Measurements from ENCODE around the gene LRRC30.
"Not testable (repeated sequence)": the region's sequence is repeated elsewhere in the genome, so short reads cannot be mapped to it uniquely, and the experiment has no call there.

Gene LRRC30

DNA sequence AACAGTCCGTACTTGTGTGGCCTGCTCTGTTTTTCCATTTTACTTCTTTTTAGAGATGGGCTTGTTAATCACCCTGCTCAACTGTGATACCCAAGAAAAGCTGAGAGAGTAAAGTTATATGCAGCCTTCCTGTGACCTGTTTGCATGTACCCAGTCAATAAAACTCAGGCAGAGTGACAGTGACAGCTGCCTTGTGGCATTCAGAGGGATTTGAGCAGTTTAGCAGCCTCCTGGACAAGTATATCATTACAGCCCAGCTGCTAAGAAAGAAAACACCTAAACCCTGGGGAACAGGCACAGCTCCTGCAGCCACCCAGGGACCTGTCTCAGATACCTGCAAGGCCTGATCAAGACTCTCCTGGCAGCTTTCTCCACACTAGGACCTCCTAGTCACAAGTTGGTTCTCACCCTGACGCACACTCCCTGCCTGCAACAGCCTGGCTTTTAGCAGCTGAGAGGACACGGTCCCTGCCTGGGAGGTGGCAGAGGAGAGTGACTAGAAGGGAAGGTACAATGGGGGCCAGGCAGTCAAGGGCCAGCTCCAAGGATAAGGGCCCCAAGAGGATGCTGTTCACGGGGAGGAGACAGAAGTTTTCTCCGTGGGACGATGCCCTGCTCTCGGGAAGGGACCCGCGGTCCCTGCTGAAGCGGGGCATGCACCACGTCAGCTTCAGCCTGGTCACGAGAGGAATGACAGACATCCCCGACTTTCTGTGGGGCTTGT is at the start of gene LRRC30:
Gene LRRC30 (plus strand): TSS at position 464 of the 724 bp plus-strand sequence. CDS start 50 bp downstream, at position 514.
- Histone ChIP-seq H3K4me2 (no peak within 1 kb of the TSS), H4K20me1 (no peaks in the 10 kb centered on the region), H3K9me3 (no peaks in the 10 kb centered on the region), H3K36me3 (no peaks in the 10 kb centered on the region), H3K27ac (no peak within 1 kb of the TSS), H3K27me3 (no peaks in the 10 kb centered on the region), H3K4me3 (no peak within 1 kb of the TSS), H3K9ac (no peak within 1 kb of the TSS), H3K4me1 (no peaks in the 10 kb centered on the region)
- no peak for TF ChIP-seq Cebpa-rat (IDR thresholded peaks at IDR 0.05)

DNA sequence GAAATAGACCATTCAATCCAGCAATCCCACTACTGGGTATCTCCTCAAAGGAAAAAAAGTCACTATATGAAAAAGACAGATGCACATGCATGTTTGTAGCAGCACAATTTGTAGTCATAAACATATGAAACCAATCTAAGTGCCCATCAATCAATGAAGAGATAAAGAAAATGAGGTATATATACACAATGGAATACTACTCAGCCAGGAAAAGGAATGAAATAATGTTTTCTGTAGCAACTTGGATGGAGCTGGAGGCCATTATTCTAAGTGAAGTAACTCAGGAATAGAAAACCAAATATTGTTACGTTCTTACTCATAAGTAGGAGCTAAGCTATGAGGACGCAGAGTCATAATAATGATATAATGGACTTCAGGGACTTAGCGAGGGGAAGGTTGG is 45.2 kb upstream of the LRRC30 start:
- no peaks in the 10 kb centered on the region for H3K4me1 ChIP-seq
- H3K4me3 ChIP-seq: no peak overlapping the region
- no peak for TF ChIP-seq Cebpa-rat (IDR thresholded peaks at IDR 0.05)
- no peak overlapping the region for H3K9ac ChIP-seq
- H4K20me1 ChIP-seq: no peaks in the 10 kb centered on the region
- H3K4me2 ChIP-seq: no peak overlapping the region
- no peak overlapping the region for H3K27ac ChIP-seq
- H3K9me3 ChIP-seq: peaks cover 9% of the 10 kb centered on the region; the same call in 1 of the 2 replicates
- no peaks in the 10 kb centered on the region for H3K27me3 ChIP-seq
- H3K36me3 ChIP-seq: no peaks in the 10 kb centered on the region

DNA sequence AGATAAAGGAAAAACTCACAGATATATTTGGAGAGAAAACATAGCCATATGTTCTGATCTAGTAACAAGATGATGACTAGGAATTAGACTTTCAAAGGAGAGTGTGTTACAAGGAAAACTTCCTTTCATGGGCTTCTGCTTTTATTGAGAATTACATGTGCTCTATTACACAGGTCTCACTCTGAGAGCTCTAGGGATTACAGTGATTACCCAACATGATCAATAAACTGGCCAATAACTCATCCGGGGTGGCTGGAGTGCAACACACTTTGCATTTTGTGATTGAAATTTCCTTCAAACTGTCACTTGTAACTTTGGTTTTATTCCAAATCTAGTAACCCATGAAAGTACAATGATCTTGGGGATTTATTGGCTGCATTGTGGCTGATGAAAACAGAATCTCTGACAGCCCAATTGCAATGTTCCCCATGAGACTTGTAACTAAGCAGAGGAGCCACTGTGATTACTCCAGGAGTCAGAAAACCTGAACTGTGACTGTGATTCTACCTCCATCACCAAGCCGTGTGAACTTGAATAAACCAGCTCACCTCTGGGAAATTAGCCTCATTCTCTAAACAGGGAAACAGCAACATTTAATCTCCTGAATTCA is 40.2 kb upstream of the LRRC30 start:
- H3K27ac ChIP-seq: no peak overlapping the region
- no peak for TF ChIP-seq Cebpa-rat (IDR thresholded peaks at IDR 0.05)
- H3K4me1 ChIP-seq: 0 out of 2 replicates have a peak, but pooled peaks cover 9% of the 10 kb centered on the region

DNA sequence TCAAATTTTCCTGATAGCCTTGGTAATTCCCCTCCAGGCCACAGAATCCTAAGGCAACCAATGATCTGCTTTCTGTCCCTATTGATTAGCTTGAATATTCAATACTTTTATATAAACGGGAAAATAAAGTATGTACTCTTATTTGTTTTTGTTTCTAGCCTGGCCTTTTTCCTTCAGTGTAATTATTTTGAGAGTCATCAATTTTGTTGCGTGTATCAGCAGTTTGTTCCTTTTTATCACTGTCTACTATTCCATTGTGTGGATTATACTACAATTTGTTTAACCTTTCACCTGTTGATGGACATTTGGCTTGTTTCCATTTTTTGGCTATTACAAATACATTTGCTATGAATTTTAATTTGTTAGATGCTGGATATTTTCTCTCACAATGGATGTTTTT is 39.2 kb upstream of the LRRC30 start:
- TF ChIP-seq Cebpa-rat (IDR thresholded peaks at IDR 0.05): no peak
- no peaks in the 10 kb centered on the region for H3K9me3 ChIP-seq
- H3K27ac ChIP-seq: no peak overlapping the region
- no peaks in the 10 kb centered on the region for H4K20me1 ChIP-seq
- no peaks in the 10 kb centered on the region for H3K36me3 ChIP-seq
- no peak overlapping the region for H3K4me3 ChIP-seq
- no peaks in the 10 kb centered on the region for H3K27me3 ChIP-seq
- H3K9ac ChIP-seq: no peak overlapping the region
- H3K4me2 ChIP-seq: no peak overlapping the region
- 0 out of 2 replicates have a peak, but pooled peaks cover 9% of the 10 kb centered on the region for H3K4me1 ChIP-seq

More for the DNA sequence above, 40.2 kb upstream of the LRRC30 start:
- H4K20me1 ChIP-seq: no peaks in the 10 kb centered on the region
- H3K4me2 ChIP-seq: no peak overlapping the region
- H3K27me3 ChIP-seq: no peaks in the 10 kb centered on the region
- H3K9me3 ChIP-seq: 0 out of 2 replicates have a peak, but pooled peaks cover 2% of the 10 kb centered on the region
- H3K9ac ChIP-seq: no peak overlapping the region
- no peaks in the 10 kb centered on the region for H3K36me3 ChIP-seq
- H3K4me3 ChIP-seq: no peak overlapping the region

DNA sequence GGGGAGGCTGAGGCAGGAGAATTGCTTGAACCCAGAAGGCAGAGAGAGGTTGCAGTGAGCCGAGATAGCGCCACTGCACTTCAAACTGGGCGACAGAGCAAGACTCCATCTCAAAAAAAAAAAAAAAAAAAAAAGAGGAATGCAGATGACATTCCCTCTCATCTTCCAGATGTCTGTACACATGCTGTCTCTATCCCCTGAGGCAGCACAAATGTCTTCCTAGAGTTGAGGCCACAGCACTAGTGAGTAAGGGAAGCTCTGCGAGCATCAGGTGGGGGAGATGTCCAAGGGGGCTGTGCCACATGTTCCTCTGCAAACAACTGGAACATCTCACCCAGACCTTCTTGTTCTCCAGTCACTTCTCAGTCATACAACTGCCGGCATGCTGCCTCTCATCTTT is 35.6 kb upstream of the LRRC30 start:
- Histone ChIP-seq H3K9me3 (no peaks in the 10 kb centered on the region), H3K4me2 (no peak overlapping the region), H4K20me1 (no peaks in the 10 kb centered on the region), H3K27me3 (no peaks in the 10 kb centered on the region), H3K4me3 (no peak overlapping the region), H3K36me3 (no peaks in the 10 kb centered on the region), H3K4me1 (0 out of 2 replicates have a peak, but pooled peaks cover 9% of the 10 kb centered on the region), H3K27ac (no peak overlapping the region), H3K9ac (no peak overlapping the region)
- no peak for TF ChIP-seq Cebpa-rat (IDR thresholded peaks at IDR 0.05)

DNA sequence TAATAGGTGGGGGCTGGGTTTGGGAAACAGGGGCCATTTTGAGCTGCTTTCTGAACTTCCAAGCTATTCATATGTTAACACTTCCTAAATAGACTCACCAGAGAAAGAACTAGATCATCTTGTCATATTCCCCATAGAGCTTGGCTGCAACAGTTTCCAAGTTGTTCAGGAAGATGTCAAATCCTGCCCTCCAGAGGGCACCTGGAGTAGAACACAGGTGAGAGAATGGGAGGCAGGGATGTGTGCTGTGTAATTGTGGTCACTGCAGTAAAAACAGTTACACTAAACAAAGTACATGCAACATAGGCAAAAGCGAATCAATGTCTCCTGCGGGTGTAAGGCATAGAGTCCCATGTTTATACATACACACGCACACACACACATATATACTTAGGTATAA is 34.5 kb upstream of the LRRC30 start:
- no peak for TF ChIP-seq Cebpa-rat (IDR thresholded peaks at IDR 0.05)
- no peak overlapping the region for H3K4me3 ChIP-seq
- H3K27me3 ChIP-seq: no peaks in the 10 kb centered on the region
- H3K9ac ChIP-seq: no peak overlapping the region
- H3K4me2 ChIP-seq: no peak overlapping the region
- no peaks in the 10 kb centered on the region for H3K36me3 ChIP-seq
- H3K9me3 ChIP-seq: no peaks in the 10 kb centered on the region
- H3K4me1 ChIP-seq: 0 out of 2 replicates have a peak, but pooled peaks cover 9% of the 10 kb centered on the region
- H4K20me1 ChIP-seq: no peaks in the 10 kb centered on the region
- no peak overlapping the region for H3K27ac ChIP-seq

DNA sequence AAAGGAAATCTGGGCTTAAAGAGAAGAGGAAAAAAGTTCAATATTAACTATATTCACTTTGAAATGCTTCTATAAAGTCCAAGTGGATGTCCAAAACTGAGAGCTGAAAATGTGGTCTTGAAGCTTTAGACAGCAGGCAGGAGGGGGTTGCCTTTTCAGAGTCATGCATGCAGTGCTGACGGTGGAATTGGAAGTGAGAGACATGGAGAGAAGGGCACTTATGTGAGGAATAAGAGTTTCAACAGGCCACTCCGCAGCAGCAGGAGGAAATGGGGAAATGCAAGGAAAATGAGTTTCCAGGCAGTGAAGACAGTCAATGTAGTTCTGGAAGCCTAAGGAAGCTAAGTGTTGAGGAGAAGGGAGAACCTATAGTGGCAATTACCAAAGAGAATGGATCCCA is 33.0 kb upstream of the LRRC30 start:
- TF ChIP-seq Cebpa-rat (IDR thresholded peaks at IDR 0.05): no peak
- Histone ChIP-seq H3K4me3 (no peak overlapping the region), H3K4me1 (0 out of 2 replicates have a peak, but pooled peaks cover 9% of the 10 kb centered on the region), H3K36me3 (no peaks in the 10 kb centered on the region), H3K4me2 (no peak overlapping the region), H3K9ac (no peak overlapping the region), H3K27ac (no peak overlapping the region), H4K20me1 (no peaks in the 10 kb centered on the region), H3K9me3 (no peaks in the 10 kb centered on the region), H3K27me3 (no peaks in the 10 kb centered on the region)

DNA sequence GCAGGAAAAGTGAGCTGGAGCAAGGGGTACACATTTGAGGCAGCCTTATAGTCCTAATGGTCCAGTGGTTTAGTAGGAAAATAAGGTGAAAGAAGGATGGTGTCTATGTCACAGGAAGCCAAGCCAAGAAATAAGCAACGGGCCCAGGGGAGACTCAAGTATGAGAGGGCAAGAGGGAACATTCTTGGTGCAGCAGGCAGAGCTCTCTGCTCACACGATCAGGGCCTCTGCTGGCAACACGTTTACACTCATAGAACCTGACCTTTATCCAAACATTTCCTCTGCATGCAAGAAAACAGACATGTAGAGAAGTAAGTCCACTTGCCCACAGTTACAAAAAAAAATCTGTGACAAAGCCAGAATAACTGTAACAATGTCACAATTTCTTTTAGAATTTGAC is 32.6 kb upstream of the LRRC30 start:
- no peak for TF ChIP-seq Cebpa-rat (IDR thresholded peaks at IDR 0.05)
- no peaks in the 10 kb centered on the region for H3K27me3 ChIP-seq
- no peaks in the 10 kb centered on the region for H4K20me1 ChIP-seq
- H3K9me3 ChIP-seq: no peaks in the 10 kb centered on the region
- H3K4me2 ChIP-seq: no peak overlapping the region
- no peak overlapping the region for H3K27ac ChIP-seq
- H3K36me3 ChIP-seq: no peaks in the 10 kb centered on the region
- no peak overlapping the region for H3K4me3 ChIP-seq
- H3K4me1 ChIP-seq: 0 out of 2 replicates have a peak, but pooled peaks cover 8% of the 10 kb centered on the region
- H3K9ac ChIP-seq: no peak overlapping the region

DNA sequence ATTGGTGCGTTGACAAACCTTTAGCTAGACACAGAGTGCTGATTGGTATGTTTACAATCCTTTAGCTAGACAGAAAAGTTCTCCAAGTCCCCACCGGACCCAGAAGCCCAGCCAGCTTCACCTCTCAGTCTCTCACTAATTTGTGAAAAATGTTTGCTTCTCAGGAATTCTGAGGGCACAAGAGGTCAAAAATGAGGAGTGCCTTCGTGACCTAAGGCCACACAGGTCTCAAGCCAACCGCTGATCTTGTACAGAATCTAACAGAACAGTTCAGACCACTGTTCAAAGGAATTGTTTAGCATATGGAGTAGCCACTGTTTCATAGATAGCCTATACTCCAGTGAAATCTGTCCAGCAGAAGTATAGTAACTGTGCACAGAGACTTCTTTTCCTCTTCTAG is 29.8 kb upstream of the LRRC30 start:
- Histone ChIP-seq H4K20me1 (no peaks in the 10 kb centered on the region), H3K4me2 (no peak overlapping the region), H3K9me3 (no peaks in the 10 kb centered on the region), H3K9ac (no peak overlapping the region), H3K27me3 (no peaks in the 10 kb centered on the region), H3K4me3 (no peak overlapping the region), H3K27ac (no peak overlapping the region), H3K4me1 (no peaks in the 10 kb centered on the region), H3K36me3 (no peaks in the 10 kb centered on the region)
- TF ChIP-seq Cebpa-rat (IDR thresholded peaks at IDR 0.05): no peak

DNA sequence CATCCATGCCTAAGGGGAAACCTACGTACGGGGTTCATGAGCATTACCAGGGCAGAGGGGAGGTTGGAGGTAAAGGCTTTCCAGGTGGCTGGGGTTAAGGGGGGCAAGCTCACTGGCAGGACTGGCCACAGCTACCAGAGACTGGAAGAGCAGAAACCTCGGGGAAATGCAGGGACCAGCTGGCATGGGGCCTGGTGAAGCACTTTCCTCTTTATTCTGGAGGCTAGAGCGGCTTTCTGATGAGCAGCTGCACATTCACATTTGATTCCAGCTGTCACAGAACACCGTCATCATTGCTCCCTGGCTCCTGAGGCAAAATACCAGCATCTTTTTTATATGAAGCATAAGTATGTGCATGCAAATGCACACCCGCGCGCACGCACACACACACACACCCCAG is 28.7 kb upstream of the LRRC30 start:
- no peak overlapping the region for H3K4me3 ChIP-seq
- H3K9ac ChIP-seq: no peak overlapping the region
- H3K27ac ChIP-seq: no peak overlapping the region
- H3K9me3 ChIP-seq: no peaks in the 10 kb centered on the region
- H3K4me1 ChIP-seq: no peaks in the 10 kb centered on the region
- no peak overlapping the region for H3K4me2 ChIP-seq
- no peaks in the 10 kb centered on the region for H4K20me1 ChIP-seq
- no peak for TF ChIP-seq Cebpa-rat (IDR thresholded peaks at IDR 0.05)
- no peaks in the 10 kb centered on the region for H3K36me3 ChIP-seq
- H3K27me3 ChIP-seq: no peaks in the 10 kb centered on the region

DNA sequence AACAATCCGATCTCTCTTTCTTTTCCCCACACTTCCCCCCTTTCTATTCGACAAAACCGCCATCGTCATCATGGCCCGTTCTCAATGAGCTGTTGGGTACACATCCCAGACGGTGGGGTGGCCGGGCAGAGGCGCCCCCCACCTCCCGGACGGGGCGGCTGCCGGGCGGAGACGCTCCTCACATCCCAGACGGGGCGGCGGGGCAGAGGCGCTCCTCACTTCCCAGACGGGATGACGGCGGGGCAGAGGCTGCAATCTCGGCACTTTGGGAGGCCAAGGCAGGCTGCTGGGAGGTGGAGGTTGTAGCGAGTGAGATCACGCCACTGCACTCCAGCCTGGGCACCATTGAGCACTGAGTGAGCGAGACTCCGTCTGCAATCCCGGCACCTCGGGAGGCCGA is 27.3 kb upstream of the LRRC30 start:
- not testable (repeated sequence) for H3K27ac ChIP-seq, H3K27me3 ChIP-seq, H3K36me3 ChIP-seq

More for the DNA sequence above, 27.3 kb upstream of the LRRC30 start:
- not testable (repeated sequence) for H3K4me1 ChIP-seq, H3K4me3 ChIP-seq, H3K4me2 ChIP-seq, H3K9ac ChIP-seq, H4K20me1 ChIP-seq, H3K9me3 ChIP-seq
